Vagina (tissue), 2 donors: ENCODE data around the gene GRAMD4.

Experiments
- CTCF ChIP-seq, 3 experiments: fragments of 450-650 bp in 2 of 3; fragments of 200-600 bp in 1 of 3; sonication (generic) in 1 of 3; IDR thresholded peaks; one replicate each; pipeline ENCODE4 v1.5.1; 2017 to 2019; ENCODE audit warnings: antibody characterized with exemption in 3 of 3, mild to moderate bottlenecking in 2 of 3, moderate library complexity in 2 of 3
- POLR2AphosphoS5 ChIP-seq, 2 donors: sonication (generic); formaldehyde crosslinking; IDR thresholded peaks; one replicate each; pipeline ENCODE4 v1.9.0; 2017; ENCODE audit warnings: antibody characterized with exemption in 2 of 2, mild to moderate bottlenecking in 2 of 2, low read depth in 1 of 2; ENCODE audit not compliant: insufficient read depth in 1 of 2

DNA sequence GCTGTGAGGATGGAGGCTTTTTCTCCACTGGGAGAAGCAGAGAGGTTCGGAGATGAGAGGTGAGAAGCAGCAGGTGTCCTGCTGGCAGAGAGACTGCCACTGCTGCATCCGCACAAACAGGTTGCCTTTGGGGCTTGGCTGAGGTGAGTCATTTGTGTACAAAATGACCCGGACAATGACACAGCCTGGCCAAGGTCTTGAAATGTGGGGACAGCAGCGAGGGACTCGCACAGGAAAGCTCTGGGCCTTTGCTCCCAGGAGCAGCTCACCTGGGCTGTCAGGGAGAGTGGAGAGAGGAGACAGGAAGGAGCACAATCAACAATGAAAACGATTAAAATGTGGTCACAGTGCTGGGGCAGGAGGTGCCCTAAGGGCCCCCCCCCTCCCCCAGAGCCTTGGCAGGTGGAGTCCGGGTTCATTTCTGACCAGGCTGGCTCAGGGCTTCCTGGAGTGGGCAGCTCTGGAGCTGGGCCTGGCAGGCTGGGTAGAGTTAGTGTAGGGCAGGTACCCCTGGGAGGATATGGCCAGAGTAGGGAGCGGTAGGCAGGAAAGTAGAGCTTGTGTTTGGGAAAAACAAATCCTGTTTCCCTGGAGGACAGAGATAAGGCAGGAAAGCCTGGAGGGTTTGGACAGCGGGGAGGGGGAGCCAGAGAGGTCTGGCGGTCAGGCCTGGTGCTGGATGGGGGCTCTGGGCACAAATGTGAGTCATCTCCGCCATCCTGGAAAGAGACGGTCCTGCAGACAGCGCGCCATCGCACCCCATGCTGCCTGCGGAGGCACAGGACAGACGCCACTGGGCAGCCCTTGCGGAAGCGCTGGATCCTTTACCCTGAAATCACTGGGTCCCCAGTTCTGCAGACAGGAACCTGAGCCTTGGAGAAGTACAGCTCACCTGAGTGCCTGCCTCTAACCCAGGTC is 44.9 kb upstream of the GRAMD4 start:
- no peak for TF ChIP-seq CTCF (IDR thresholded peaks at IDR 0.05)
- peak in 1 of 2 donors; percentile 27 for TF ChIP-seq POLR2AphosphoS5 (IDR thresholded peaks at IDR 0.05; ENCODE audit: insufficient read depth in 1 of 2, low read depth in 1 of 2)
